A549 (cell line): ENCODE data around the gene UBE2S. TPM values are rescaled to one million over a fixed set of nuclear protein-coding genes. Genes with fewer than 3 reads are reported as not detected.

Source experiments
- ATAC-seq, 2 experiments: fragments of 200-7000 bp in 1 of 2; fragments of >200 bp in 1 of 2; cut with Nextera tagmentation in 1 of 2; cut with Tn5 transposase in 1 of 2; 3 replicates each; pipeline versions ENCODE4 v1.8.0 to v1.9.1; 2018 to 2020; ENCODE audit warnings: mild to moderate bottlenecking in 1 of 2, moderate library complexity in 1 of 2
- CTCF ChIA-PET: fragments of 300-600 bp; sonication (Branson Sonifier 250); formaldehyde crosslinking; extraction: SDS; loops from one replicate; lab custom pipeline; 2021; ENCODE audit warnings: antibody characterized with exemption, inconsistent platforms; lab: Yijun Ruan, JAX
- POLR2A ChIA-PET: fragments of 350-600 bp; formaldehyde crosslinking; extraction: SDS; loops from one replicate; lab custom pipeline; 2021; ENCODE audit warnings: antibody characterized with exemption, inconsistent platforms; lab: Yijun Ruan, JAX
- DNase-seq, 2 experiments: peaks; one replicate each; pipeline versions ENCODE4 v3.0.0 to v3.0.0-alpha.2; 2011 to 2016; ENCODE audit warnings: low read depth in 1 of 2, low spot score in 1 of 2
- FAIRE-seq: peaks from 2 replicates; lab custom pipeline; 2011; peaks lifted over from hg19 to GRCh38; lab: Jason Lieb, UNC
- H3K27ac ChIP-seq, 2 experiments: fragments of >200 bp; sonication (Bioruptor Twin); formaldehyde crosslinking; 3 replicates each; pipeline ENCODE4 v1.5.1; 2016 to 2017
- H3K4me1 ChIP-seq: fragments of >200 bp; sonication (Bioruptor Twin); formaldehyde crosslinking; 3 replicates; pipeline ENCODE4 v1.6.1; 2016
- H3K4me2 ChIP-seq: fragments of >200 bp; sonication (Bioruptor Twin); formaldehyde crosslinking; 3 replicates; pipeline ENCODE4 v1.6.1; 2016
- H3K4me3 ChIP-seq: fragments of >200 bp; sonication (Bioruptor Twin); formaldehyde crosslinking; 3 replicates; pipeline ENCODE4 v1.5.1; 2016
- H3K9me3 ChIP-seq: fragments of >200 bp; sonication (Bioruptor Twin); formaldehyde crosslinking; 3 replicates; pipeline ENCODE4 v1.6.1; 2016
- CHD2 ChIP-seq: fragments of 150-350 bp; IDR thresholded peaks from 2 replicates; pipeline ENCODE4 v1.6.1; 2014; ENCODE audit warnings: low read length; ENCODE audit not compliant: partially characterized antibody
- EP300 ChIP-seq, 2 experiments: fragments of >200 bp; sonication (Bioruptor Twin); formaldehyde crosslinking; IDR thresholded peaks; 2 replicates in 1 of 2; 3 replicates in 1 of 2; pipeline ENCODE4 v1.6.1; 2016 to 2017
- WGBS: methylation state at CpG from one replicate; pipeline ENCODE4 v1.1.6; 2017; ENCODE audit errors: missing lambda C conversion rate; 5-methylcytosine and 5-hydroxymethylcytosine counted together
- polyA plus RNA-seq, 4 experiments: library from polyadenylated mRNA; depleted of rRNA in 3 of 4; stranded (reverse); fragments of >200 nt; fragmentation: RNase III in 1 of 4; extraction: RNeasy Plus Mini Kit Qiagen cat#74134 plus additional on column Dnase treatment in 1 of 4; gene quantifications; 2 replicates in 3 of 4; 3 replicates in 1 of 4; pipeline ENCODE4 v1.2.3, GENCODE V29; 2011 to 2017

The UBE2S gene
- polyA plus RNA-seq, 2 of the 4 experiments (the other 2 are of a cell fraction): 139 to 295 TPM

DNA sequence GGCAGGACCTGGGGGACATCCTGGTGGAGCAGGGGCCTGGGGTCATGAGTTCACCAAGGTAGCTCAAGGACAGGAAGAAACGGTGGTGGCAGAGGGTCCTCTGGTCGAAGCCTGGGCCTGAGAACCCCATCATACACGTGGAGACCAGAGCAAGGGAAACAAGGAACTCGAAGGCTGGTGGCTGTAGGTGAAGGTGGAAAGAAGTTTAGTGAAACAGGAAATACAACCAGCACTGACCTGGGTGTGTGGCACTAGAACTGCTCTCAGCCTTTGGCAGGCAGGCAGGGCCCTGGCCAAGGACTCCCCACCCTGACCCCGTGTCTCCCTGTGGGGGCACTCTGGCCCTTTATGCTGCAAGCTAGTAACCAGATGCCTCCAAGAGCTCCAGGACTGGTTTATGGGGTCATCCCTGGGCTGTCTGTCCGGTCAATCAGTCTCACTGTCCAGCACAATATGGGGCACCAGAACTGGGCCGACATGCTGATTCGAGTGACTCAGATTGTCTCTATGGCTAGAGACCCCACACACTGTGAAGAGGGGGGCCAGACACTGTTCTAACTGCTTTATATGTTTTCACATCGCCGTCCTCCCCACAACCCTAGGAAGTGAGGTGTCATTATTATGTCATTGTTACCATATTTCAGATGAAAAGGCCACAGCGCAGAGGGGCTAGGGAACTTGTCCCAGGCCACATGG lies 56.8 kb downstream of the UBE2S start:
- H3K27ac ChIP-seq: no peak overlapping the region
- H3K4me2 ChIP-seq: no peak overlapping the region
- peaks cover 16% of the 10 kb centered on the region for H3K4me1 ChIP-seq
- 80% methylated on average over 11 of the region's 11 CpGs for WGBS
- CTCF ChIA-PET: interaction anchor here (0.6 to 3.2 kb wide), 14 partner anchors 9 to 210 kb away, joined by 3 to 18 read pairs (median 5); partner anchors contain the start of genes KMT5C and TMEM238
- no peak for DNase-seq
- no peak for FAIRE-seq
- no peak overlapping the region for H3K4me3 ChIP-seq
- TF ChIP-seq CHD2: no peak
- TF ChIP-seq EP300 (IDR thresholded peaks at IDR 0.05): no peak
- no peak for ATAC-seq
- POLR2A ChIA-PET: interaction anchor here (0.9 to 2.0 kb wide), 2 partner anchors 11 to 71 kb away, joined by 3 to 11 read pairs; partner anchors contain the start of genes HSPBP1 and KMT5C
- no peaks in the 10 kb centered on the region for H3K9me3 ChIP-seq

Other genes with a start within 250 kb of the UBE2S start
Only the 30 nearest of the 32 such genes appear.
- gene SYT5, start 227.5 kb downstream of the UBE2S start, polyA plus RNA-seq (2011; rRNA removed): 0.23 and 0.69 TPM in 2 replicates
- gene SYT5, start 227.5 kb downstream of the UBE2S start, polyA plus RNA-seq (2017; fragmentation: RNase III; extraction: RNeasy Plus Mini Kit Qiagen cat#74134 plus additional on column Dnase treatment): 0.43 to 0.65 TPM (median 0.63 TPM) in 3 replicates
- 4.2 and 5.4 TPM in 2 replicates for gene PTPRH, start 198.3 kb downstream of the UBE2S start, polyA plus RNA-seq (2011; rRNA removed)
- gene PTPRH, start 198.3 kb downstream of the UBE2S start, polyA plus RNA-seq (2017; fragmentation: RNase III; extraction: RNeasy Plus Mini Kit Qiagen cat#74134 plus additional on column Dnase treatment): 1.5 to 1.8 TPM (median 1.6 TPM) in 3 replicates
- gene TMEM86B, start 179.0 kb downstream of the UBE2S start, polyA plus RNA-seq (2011; rRNA removed): 1.6 TPM in 2 replicates
- 2.8 to 3.4 TPM (median 3.2 TPM) in 3 replicates for gene TMEM86B, start 179.0 kb downstream of the UBE2S start, polyA plus RNA-seq (2017; fragmentation: RNase III; extraction: RNeasy Plus Mini Kit Qiagen cat#74134 plus additional on column Dnase treatment)
- 42.9 and 44.6 TPM in 2 replicates for gene PPP6R1, start 148.8 kb downstream of the UBE2S start, polyA plus RNA-seq (2011; rRNA removed)
- 72.9 to 78.0 TPM (median 76.2 TPM) in 3 replicates for gene PPP6R1, start 148.8 kb downstream of the UBE2S start, polyA plus RNA-seq (2017; fragmentation: RNase III; extraction: RNeasy Plus Mini Kit Qiagen cat#74134 plus additional on column Dnase treatment)
- 52.1 and 55.3 TPM in 2 replicates for gene HSPBP1, start 127.7 kb downstream of the UBE2S start, polyA plus RNA-seq (2011; rRNA removed)
- 121 to 127 TPM (median 123 TPM) in 3 replicates for gene HSPBP1, start 127.7 kb downstream of the UBE2S start, polyA plus RNA-seq (2017; fragmentation: RNase III; extraction: RNeasy Plus Mini Kit Qiagen cat#74134 plus additional on column Dnase treatment)
- 5.5 and 6.6 TPM in 2 replicates for gene BRSK1, start 123.8 kb downstream of the UBE2S start, polyA plus RNA-seq (2011; rRNA removed)
- 5.0 to 6.1 TPM (median 5.4 TPM) in 3 replicates for gene BRSK1, start 123.8 kb downstream of the UBE2S start, polyA plus RNA-seq (2017; fragmentation: RNase III; extraction: RNeasy Plus Mini Kit Qiagen cat#74134 plus additional on column Dnase treatment)
- gene TMEM150B, start 82.4 kb downstream of the UBE2S start, polyA plus RNA-seq (2011; rRNA removed): 0.39 and 0.52 TPM in 2 replicates
- gene TMEM150B, start 82.4 kb downstream of the UBE2S start, polyA plus RNA-seq (2017; fragmentation: RNase III; extraction: RNeasy Plus Mini Kit Qiagen cat#74134 plus additional on column Dnase treatment): 0.26 to 0.45 TPM (median 0.26 TPM) in 3 replicates
- gene KMT5C, start 67.9 kb downstream of the UBE2S start, polyA plus RNA-seq (2011; rRNA removed): 6.6 and 9.5 TPM in 2 replicates
- gene KMT5C, start 67.9 kb downstream of the UBE2S start, polyA plus RNA-seq (2017; fragmentation: RNase III; extraction: RNeasy Plus Mini Kit Qiagen cat#74134 plus additional on column Dnase treatment): 11.8 to 17.2 TPM (median 15.2 TPM) in 3 replicates
- 0.78 and 0.82 TPM in 2 replicates for gene COX6B2, start 53.1 kb downstream of the UBE2S start, polyA plus RNA-seq (2011; rRNA removed)
- gene COX6B2, start 53.1 kb downstream of the UBE2S start, polyA plus RNA-seq (2017; fragmentation: RNase III; extraction: RNeasy Plus Mini Kit Qiagen cat#74134 plus additional on column Dnase treatment): 3.1 to 6.4 TPM (median 3.9 TPM) in 3 replicates
- not detected in 2 replicates for gene GARIN5B, start 44.5 kb downstream of the UBE2S start, polyA plus RNA-seq (2011; rRNA removed)
- 0.05 TPM in 3 replicates for gene GARIN5B, start 44.5 kb downstream of the UBE2S start, polyA plus RNA-seq (2017; fragmentation: RNase III; extraction: RNeasy Plus Mini Kit Qiagen cat#74134 plus additional on column Dnase treatment)
- gene IL11, start 37.3 kb downstream of the UBE2S start, polyA plus RNA-seq (2011; rRNA removed): 42.1 and 52.4 TPM in 2 replicates
- 91.7 to 115 TPM (median 100.0 TPM) in 3 replicates for gene IL11, start 37.3 kb downstream of the UBE2S start, polyA plus RNA-seq (2017; fragmentation: RNase III; extraction: RNeasy Plus Mini Kit Qiagen cat#74134 plus additional on column Dnase treatment)
- 0.58 and 1.1 TPM in 2 replicates for gene TMEM190, start 31.0 kb downstream of the UBE2S start, polyA plus RNA-seq (2011; rRNA removed)
- gene TMEM190, start 31.0 kb downstream of the UBE2S start, polyA plus RNA-seq (2017; fragmentation: RNase III; extraction: RNeasy Plus Mini Kit Qiagen cat#74134 plus additional on column Dnase treatment): 1.2 to 1.9 TPM (median 1.7 TPM) in 3 replicates
- 0.37 and 0.70 TPM in 2 replicates for gene TMEM238, start 23.5 kb downstream of the UBE2S start, polyA plus RNA-seq (2011; rRNA removed)
- gene TMEM238, start 23.5 kb downstream of the UBE2S start, polyA plus RNA-seq (2017; fragmentation: RNase III; extraction: RNeasy Plus Mini Kit Qiagen cat#74134 plus additional on column Dnase treatment): 2.5 to 3.6 TPM (median 2.7 TPM) in 3 replicates
- 329 and 351 TPM in 2 replicates for gene RPL28, start 21.9 kb downstream of the UBE2S start, polyA plus RNA-seq (2011; rRNA removed)
- gene RPL28, start 21.9 kb downstream of the UBE2S start, polyA plus RNA-seq (2017; fragmentation: RNase III; extraction: RNeasy Plus Mini Kit Qiagen cat#74134 plus additional on column Dnase treatment): 2,012 to 2,083 TPM (median 2,037 TPM) in 3 replicates
- gene SHISA7, start 35.5 kb upstream of the UBE2S start, polyA plus RNA-seq (2011; rRNA removed): 0.03 TPM in 1 of 2 replicates, not detected in the other
- gene SHISA7, start 35.5 kb upstream of the UBE2S start, polyA plus RNA-seq (2017; fragmentation: RNase III; extraction: RNeasy Plus Mini Kit Qiagen cat#74134 plus additional on column Dnase treatment): 0.01 TPM in 1 of 3 replicates, not detected in the others
- 45.3 and 51.5 TPM in 2 replicates for gene ISOC2, start 53.9 kb upstream of the UBE2S start, polyA plus RNA-seq (2011; rRNA removed)
- gene ISOC2, start 53.9 kb upstream of the UBE2S start, polyA plus RNA-seq (2017; fragmentation: RNase III; extraction: RNeasy Plus Mini Kit Qiagen cat#74134 plus additional on column Dnase treatment): 52.7 to 57.8 TPM (median 54.1 TPM) in 3 replicates
- not detected in 2 replicates for gene C19orf85, start 57.0 kb upstream of the UBE2S start, polyA plus RNA-seq (2011; rRNA removed)
- not detected in 3 replicates for gene C19orf85, start 57.0 kb upstream of the UBE2S start, polyA plus RNA-seq (2017; fragmentation: RNase III; extraction: RNeasy Plus Mini Kit Qiagen cat#74134 plus additional on column Dnase treatment)
- 0.32 and 0.48 TPM in 2 replicates for gene ZNF628, start 68.8 kb upstream of the UBE2S start, polyA plus RNA-seq (2011; rRNA removed)
- 4.7 to 5.9 TPM (median 5.7 TPM) in 3 replicates for gene ZNF628, start 68.8 kb upstream of the UBE2S start, polyA plus RNA-seq (2017; fragmentation: RNase III; extraction: RNeasy Plus Mini Kit Qiagen cat#74134 plus additional on column Dnase treatment)
- gene NAT14, start 77.4 kb upstream of the UBE2S start, polyA plus RNA-seq (2011; rRNA removed): 16.8 and 21.0 TPM in 2 replicates
- gene NAT14, start 77.4 kb upstream of the UBE2S start, polyA plus RNA-seq (2017; fragmentation: RNase III; extraction: RNeasy Plus Mini Kit Qiagen cat#74134 plus additional on column Dnase treatment): 46.5 to 57.4 TPM (median 50.3 TPM) in 3 replicates
- gene SSC5D, start 80.6 kb upstream of the UBE2S start, polyA plus RNA-seq (2011; rRNA removed): 0.19 and 0.22 TPM in 2 replicates
- 0.96 to 2.0 TPM (median 1.5 TPM) in 3 replicates for gene SSC5D, start 80.6 kb upstream of the UBE2S start, polyA plus RNA-seq (2017; fragmentation: RNase III; extraction: RNeasy Plus Mini Kit Qiagen cat#74134 plus additional on column Dnase treatment)
- gene SBK2, start 129.3 kb upstream of the UBE2S start, polyA plus RNA-seq (2011; rRNA removed): 0.65 and 0.89 TPM in 2 replicates
- 1.1 to 1.6 TPM (median 1.2 TPM) in 3 replicates for gene SBK2, start 129.3 kb upstream of the UBE2S start, polyA plus RNA-seq (2017; fragmentation: RNase III; extraction: RNeasy Plus Mini Kit Qiagen cat#74134 plus additional on column Dnase treatment)
- gene SBK3, start 137.8 kb upstream of the UBE2S start, polyA plus RNA-seq (2011; rRNA removed): 0.89 and 1.1 TPM in 2 replicates
- gene SBK3, start 137.8 kb upstream of the UBE2S start, polyA plus RNA-seq (2017; fragmentation: RNase III; extraction: RNeasy Plus Mini Kit Qiagen cat#74134 plus additional on column Dnase treatment): 0.92 to 1.2 TPM (median 1.1 TPM) in 3 replicates
- 4.2 and 6.5 TPM in 2 replicates for gene ZNF579, start 173.1 kb upstream of the UBE2S start, polyA plus RNA-seq (2011; rRNA removed)
- gene ZNF579, start 173.1 kb upstream of the UBE2S start, polyA plus RNA-seq (2017; fragmentation: RNase III; extraction: RNeasy Plus Mini Kit Qiagen cat#74134 plus additional on column Dnase treatment): 16.2 to 17.0 TPM (median 16.2 TPM) in 3 replicates
- 10.3 and 10.4 TPM in 2 replicates for gene FIZ1, start 191.7 kb upstream of the UBE2S start, polyA plus RNA-seq (2011; rRNA removed)
- 15.7 to 18.0 TPM (median 16.9 TPM) in 3 replicates for gene FIZ1, start 191.7 kb upstream of the UBE2S start, polyA plus RNA-seq (2017; fragmentation: RNase III; extraction: RNeasy Plus Mini Kit Qiagen cat#74134 plus additional on column Dnase treatment)
- gene ZNF524, start 192.5 kb upstream of the UBE2S start, polyA plus RNA-seq (2011; rRNA removed): 5.0 and 6.4 TPM in 2 replicates
- gene ZNF524, start 192.5 kb upstream of the UBE2S start, polyA plus RNA-seq (2017; fragmentation: RNase III; extraction: RNeasy Plus Mini Kit Qiagen cat#74134 plus additional on column Dnase treatment): 9.3 to 9.7 TPM (median 9.7 TPM) in 3 replicates
- 2.1 and 2.2 TPM in 2 replicates for gene ZNF865, start 197.9 kb upstream of the UBE2S start, polyA plus RNA-seq (2011; rRNA removed)
- 7.1 to 7.9 TPM (median 7.8 TPM) in 3 replicates for gene ZNF865, start 197.9 kb upstream of the UBE2S start, polyA plus RNA-seq (2017; fragmentation: RNase III; extraction: RNeasy Plus Mini Kit Qiagen cat#74134 plus additional on column Dnase treatment)
- 3.5 and 4.1 TPM in 2 replicates for gene ZNF784, start 216.8 kb upstream of the UBE2S start, polyA plus RNA-seq (2011; rRNA removed)
- 6.0 to 7.1 TPM (median 6.6 TPM) in 3 replicates for gene ZNF784, start 216.8 kb upstream of the UBE2S start, polyA plus RNA-seq (2017; fragmentation: RNase III; extraction: RNeasy Plus Mini Kit Qiagen cat#74134 plus additional on column Dnase treatment)
- 9.2 and 15.2 TPM in 2 replicates for gene ZNF580, start 233.2 kb upstream of the UBE2S start, polyA plus RNA-seq (2011; rRNA removed)
- gene ZNF580, start 233.2 kb upstream of the UBE2S start, polyA plus RNA-seq (2017; fragmentation: RNase III; extraction: RNeasy Plus Mini Kit Qiagen cat#74134 plus additional on column Dnase treatment): 40.5 to 57.0 TPM (median 52.8 TPM) in 3 replicates
- 13.9 and 17.1 TPM in 2 replicates for gene ZNF581, start 235.9 kb upstream of the UBE2S start, polyA plus RNA-seq (2011; rRNA removed)
- 24.3 to 25.6 TPM (median 24.9 TPM) in 3 replicates for gene ZNF581, start 235.9 kb upstream of the UBE2S start, polyA plus RNA-seq (2017; fragmentation: RNase III; extraction: RNeasy Plus Mini Kit Qiagen cat#74134 plus additional on column Dnase treatment)
- gene CCDC106, start 240.4 kb upstream of the UBE2S start, polyA plus RNA-seq (2011; rRNA removed): 5.2 and 5.5 TPM in 2 replicates
- gene CCDC106, start 240.4 kb upstream of the UBE2S start, polyA plus RNA-seq (2017; fragmentation: RNase III; extraction: RNeasy Plus Mini Kit Qiagen cat#74134 plus additional on column Dnase treatment): 15.7 to 17.6 TPM (median 17.4 TPM) in 3 replicates